Left renal pelvis (tissue), 4 donors: ENCODE measurements around the gene LYRM1. TPM values are rescaled to one million over a fixed set of nuclear protein-coding genes. Genes with fewer than 3 reads are reported as not detected.
A peak's percentile ranks its signal among the peaks of the same experiment; 100 is the strongest.

ENCODE experiments used
- DNase-seq, 4 donors: peaks; one replicate each; pipeline ENCODE4 v3.0.0-alpha.2; 2013; ENCODE audit warnings: low read depth in 4 of 4, low spot score in 3 of 4
- polyA plus RNA-seq, 4 donors: library from polyadenylated mRNA; unstranded; fragments of 120-200 nt; gene quantifications; one replicate each; pipeline ENCODE4 v1.2.1, GENCODE V29; 2013; ENCODE audit not compliant: insufficient read length in 4 of 4

LYRM1 gene
- polyA plus RNA-seq, 4 donors, result 30.6 to 49.0 (median 47.4) TPM

- no peak for DNase-seq
These were observed 481 bp downstream of the LYRM1 start for GRCh38 chr16:20901068-20901435.

DNA sequence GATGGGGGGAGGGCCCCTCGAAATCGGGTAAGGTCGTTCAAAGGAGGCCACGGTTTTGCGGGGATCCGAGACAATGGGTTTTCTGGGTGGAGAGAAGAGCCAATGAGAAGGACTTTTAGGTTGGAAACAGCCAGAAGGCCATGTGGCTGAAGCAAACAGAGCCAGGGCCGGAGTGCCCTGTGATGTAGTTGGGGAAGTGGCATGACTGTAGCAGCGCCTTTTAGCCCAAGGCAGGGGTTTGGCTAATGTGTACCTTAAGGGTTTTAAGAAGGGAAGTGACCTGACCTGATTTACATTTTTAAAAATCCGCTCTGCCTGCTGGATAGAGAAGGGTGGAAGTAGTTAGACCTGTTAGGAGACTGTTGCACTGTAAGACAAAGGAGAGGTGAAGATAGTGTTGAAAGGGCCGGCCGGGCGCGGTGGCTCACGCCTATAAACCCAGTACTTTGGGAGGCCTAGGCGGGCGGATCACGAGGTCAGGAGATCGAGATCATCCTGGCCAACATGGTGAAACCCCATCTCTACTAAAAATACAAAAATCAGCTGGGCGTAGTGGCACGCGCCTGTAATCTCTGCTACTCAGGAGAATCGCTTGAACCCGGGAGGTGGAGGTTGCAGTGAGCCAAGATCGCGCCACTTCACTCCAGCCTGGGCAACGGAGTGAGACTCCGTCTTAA is 1.0 kb downstream of the LYRM1 start:
- peak in 1 of 4 donors; percentile 51 for DNase-seq

DNA sequence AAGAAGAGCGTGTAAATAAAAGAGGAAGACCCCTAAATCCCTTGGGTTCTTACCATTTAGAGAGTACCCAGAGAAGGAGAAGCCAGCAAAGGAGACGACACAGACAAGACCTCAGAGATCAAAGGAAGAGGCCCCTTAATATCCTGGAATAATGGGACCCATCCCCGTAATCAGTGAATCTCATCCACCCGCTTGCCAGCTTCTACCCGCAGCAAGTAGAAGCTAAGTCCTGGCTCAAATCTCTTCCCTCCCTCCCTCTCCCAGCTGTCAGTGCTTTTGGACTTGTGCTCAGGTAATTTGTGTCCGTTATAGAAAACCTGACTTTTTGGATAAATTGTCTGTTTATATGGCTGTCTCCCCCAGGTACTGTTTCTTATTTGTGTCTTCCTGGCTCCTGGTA is 1.9 kb downstream of the LYRM1 start:
- DNase-seq, result no peak

GRCh38 chr16:20903116-20903898 is 2.7 kb downstream of the LYRM1 start:
- no peak for DNase-seq

- no peak for DNase-seq
These were observed 3.4 kb downstream of the LYRM1 start for GRCh38 chr16:20903899-20904506.

DNA sequence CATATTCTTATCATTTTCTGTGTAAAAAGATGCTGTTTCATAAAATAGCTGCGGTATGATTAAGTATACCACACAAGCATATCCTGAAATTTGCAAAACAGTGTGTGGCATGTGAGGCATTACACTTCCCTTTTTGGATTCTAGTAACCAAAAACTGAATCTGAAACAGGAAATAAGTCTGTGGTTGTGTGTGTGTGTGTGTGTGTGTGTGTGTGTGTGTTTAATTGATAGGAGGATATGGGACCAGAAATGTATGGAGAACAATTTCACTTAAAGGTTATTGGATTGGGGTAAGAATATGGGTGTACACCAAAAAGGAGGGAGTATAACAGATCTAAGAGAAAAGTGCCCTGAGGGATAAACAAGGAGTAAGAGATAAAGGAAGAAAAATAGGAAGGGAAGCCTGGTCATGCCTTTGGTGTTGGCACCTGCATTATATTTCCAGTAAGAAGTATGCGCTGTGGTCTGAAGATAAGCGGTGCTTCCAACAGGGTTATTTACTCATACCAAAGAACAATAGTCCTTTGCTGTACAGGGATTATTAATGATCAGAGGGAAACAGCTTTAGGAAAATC is 4.0 kb downstream of the LYRM1 start:
- DNase-seq, result no peak

DNA sequence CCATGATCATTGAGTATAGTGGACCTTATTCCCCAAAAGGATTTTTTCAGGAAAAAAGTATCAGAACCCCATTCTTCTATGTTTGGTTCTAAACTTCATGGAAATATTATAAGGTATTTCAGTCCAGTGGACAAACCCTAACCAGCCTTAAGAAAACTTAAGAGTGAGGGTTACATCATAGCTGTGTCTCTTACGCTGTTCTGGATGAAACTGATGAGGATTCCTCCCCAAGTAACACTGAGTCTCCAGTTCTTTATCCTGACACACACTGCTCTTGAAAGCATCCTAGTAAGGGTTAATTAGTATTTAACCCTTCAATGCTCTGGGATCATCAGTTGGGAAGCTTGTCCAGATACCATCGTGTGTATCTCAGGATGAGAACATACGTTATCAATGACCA is 5.0 kb downstream of the LYRM1 start:
- no peak for DNase-seq

DNA sequence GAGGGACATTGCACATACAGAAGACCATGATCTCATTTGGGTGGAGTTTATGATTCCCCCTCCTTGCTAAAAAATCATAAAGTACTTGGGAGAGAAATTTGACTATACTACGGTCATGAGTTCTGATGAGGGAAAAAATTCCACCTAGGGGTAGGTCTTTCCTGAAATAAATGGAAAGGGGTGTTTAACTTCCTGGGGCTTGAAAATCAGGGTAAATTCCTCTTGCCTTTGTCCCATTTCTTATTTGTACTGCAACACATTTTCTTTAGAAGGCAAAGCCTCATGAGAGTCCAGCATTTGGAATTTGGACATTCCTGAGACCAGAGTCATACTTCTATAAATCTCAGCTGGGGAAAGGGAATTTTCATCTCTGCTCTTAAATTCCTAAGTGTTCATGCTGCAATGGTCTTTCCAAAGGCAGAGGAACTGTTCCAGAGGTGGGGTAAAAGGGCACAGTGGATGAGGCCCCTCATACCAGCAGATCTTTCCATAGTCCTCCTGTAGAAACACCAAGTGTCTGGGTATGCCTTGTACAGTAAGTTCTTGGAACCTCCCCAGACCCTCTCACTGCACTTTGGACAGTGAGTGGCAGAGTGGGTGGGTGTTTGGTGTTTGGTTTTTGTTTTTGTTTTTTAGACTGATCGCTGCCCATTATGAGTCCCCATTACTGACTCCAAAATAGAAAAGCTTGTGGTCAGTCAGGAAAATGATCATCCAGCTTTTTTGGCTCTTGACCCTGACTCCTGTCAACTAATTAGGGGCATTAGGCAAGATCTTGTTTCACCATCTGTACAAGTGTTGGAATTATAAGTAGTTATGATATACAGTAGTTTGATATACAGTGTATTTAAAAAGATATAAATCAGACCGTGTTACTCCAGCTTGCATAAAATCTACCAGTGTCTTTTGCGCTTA is 6.0 kb downstream of the LYRM1 start:
- DNase-seq, result peak in 1 of 4 donors; percentile 36

DNA sequence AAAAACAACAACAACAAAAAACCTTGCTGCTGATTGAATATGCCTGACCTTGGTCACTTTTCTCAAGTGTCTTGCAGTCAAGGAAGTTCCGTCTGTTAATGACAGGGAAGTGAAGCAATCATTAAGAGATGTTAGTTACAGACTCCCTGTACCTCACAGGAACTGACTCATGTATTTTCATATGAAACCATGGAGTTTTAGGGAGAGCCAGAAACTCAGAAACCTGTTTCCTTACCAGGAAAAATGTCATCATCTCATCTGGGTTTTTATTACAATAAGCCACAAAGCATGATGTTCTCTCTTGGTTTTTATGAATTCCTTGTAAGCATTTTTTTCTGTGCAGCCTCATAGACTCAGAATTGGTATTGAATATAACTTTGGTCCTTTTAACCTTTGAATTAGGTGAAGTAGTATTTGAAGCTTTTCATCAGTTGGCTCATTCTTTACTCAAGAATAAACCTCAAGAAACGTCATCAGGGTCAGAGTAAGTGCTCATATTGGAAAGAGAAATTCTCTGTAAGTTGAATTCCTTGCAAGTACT is 10.3 kb downstream of the LYRM1 start:
- no peak for DNase-seq

- DNase-seq, result no peak
These were observed 10.8 kb downstream of the LYRM1 start for GRCh38 chr16:20911361-20911760.

DNA sequence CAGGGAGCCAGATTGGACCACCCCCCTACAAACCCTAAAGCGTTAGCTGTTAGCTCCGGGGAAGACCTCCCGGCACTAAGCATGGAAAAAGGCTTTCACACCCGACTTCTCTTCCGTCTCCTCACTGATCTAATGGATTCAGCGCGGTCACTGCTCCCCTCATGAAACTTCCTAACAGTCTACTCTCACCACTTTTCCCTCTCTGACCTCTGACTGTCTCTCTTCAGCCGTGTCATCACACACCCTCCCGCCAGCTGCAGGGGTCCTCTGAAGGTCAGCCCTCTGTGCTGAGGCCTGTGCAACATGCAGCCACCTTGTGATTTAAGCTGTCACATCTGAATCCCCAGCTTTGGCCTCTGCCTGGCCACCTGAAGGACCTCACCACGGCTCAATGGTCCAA is 15.7 kb downstream of the LYRM1 start:
- no peak for DNase-seq

GRCh38 chr16:20916942-20917341 is 16.4 kb downstream of the LYRM1 start:
- DNase-seq, result no peak

GRCh38 chr16:20918486-20919239 is 18.1 kb downstream of the LYRM1 start:
- DNase-seq, result no peak

- DNase-seq, result no peak
These were observed 19.5 kb downstream of the LYRM1 start for GRCh38 chr16:20920091-20920490.

- no peak for DNase-seq
These were observed 20.2 kb downstream of the LYRM1 start for GRCh38 chr16:20920799-20921198.

DNA sequence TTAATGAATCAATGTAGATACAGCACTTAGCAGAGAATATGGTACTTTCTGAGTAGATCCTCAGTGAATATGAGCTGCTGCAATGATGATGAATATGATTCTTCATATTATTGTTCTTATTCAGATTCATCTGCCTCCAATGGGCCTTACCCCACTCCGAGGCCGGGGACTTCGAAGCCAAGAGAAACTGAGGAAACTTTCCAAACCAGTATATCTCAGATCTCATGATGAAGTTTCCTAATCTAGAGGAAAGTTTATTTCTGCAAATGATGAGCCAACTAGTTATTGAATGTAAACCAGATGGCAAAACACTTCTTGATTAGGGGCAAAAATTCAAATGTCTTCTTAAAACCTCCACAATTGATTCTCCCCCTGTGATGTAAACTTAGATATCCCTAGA is 23.3 kb downstream of the LYRM1 start:
- no peak for DNase-seq

- DNase-seq, result no peak
These were observed 25.2 kb downstream of the LYRM1 start for GRCh38 chr16:20925751-20926150.

DNA sequence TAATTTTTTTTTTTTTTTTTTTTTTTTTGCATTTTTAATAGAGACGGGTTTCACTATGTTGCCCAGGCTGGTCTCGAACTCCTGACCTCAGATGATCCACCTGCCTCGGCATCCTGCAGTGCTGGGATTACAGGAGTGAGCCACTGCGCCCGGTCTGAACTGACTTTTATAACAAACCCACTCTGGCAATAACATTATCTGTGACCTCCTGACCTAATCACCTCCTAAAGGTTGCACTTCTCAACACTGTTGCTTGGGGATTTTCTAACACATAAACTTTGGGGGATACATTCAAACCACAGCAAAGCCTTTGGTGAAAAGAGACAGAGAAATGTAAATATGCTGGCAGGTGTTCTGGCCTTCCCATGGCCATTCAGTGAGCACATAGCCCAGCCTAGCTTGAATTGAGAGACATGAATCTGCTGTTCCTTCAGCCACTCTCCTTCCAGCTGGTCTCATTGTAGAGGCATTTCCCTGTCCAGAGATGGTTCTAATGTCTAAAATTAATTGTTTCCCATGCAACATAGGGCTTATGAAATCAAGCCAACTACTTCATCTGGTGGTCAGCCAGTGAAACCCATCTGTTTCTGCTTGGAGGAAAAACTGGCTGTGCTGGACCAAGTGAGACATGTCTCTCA is 28.3 kb downstream of the LYRM1 start:
- DNase-seq, result no peak
